ENCODE results near the gene IRF6.

The IRF6 gene

GRCh38 chr1:209755926-209756614 is 49.9 kb downstream of the IRF6 start, which contains the start of gene TRAF3IP3:
Gene TRAF3IP3 (plus strand): TSS chr1:209756053. CDS start chr1:209760040, 3,987 bp downstream.
- DNase-seq = peak; percentile 57 to 60

GRCh38 chr1:209755256-209755655 is 50.7 kb downstream of the IRF6 start:
- DNase-seq = no peak

- DNase-seq = no peak
Observed at GRCh38 chr1:209752890-209753289, 53.1 kb downstream of the IRF6 start.

- DNase-seq = no peak
Observed at GRCh38 chr1:209751627-209752231, 54.2 kb downstream of the IRF6 start.

- DNase-seq = no peak
Observed at GRCh38 chr1:209749670-209750323, 56.1 kb downstream of the IRF6 start.

- DNase-seq = no peak
Observed at GRCh38 chr1:209749205-209749604, 56.7 kb downstream of the IRF6 start.

- no peak for DNase-seq
Observed at GRCh38 chr1:209748620-209749019, 57.3 kb downstream of the IRF6 start.

- DNase-seq = peak; percentile 72 to 74
Observed at GRCh38 chr1:209747580-209748262, 58.2 kb downstream of the IRF6 start.

GRCh38 chr1:209746451-209747165 is 59.3 kb downstream of the IRF6 start:
- DNase-seq = no peak

GRCh38 chr1:209743145-209743482 is 62.8 kb downstream of the IRF6 start:
- DNase-seq = no peak

- no peak for DNase-seq
Observed at GRCh38 chr1:209742409-209743144, 63.4 kb downstream of the IRF6 start.

GRCh38 chr1:209741889-209742288 is 64.1 kb downstream of the IRF6 start:
- no peak for DNase-seq

GRCh38 chr1:209741193-209741592 is 64.7 kb downstream of the IRF6 start:
- no peak for DNase-seq

GRCh38 chr1:209738270-209738669 is 67.7 kb downstream of the IRF6 start:
- DNase-seq = no peak

- DNase-seq = no peak
Observed at GRCh38 chr1:209737118-209737505, 68.8 kb downstream of the IRF6 start.

GRCh38 chr1:209736490-209737117 is 69.3 kb downstream of the IRF6 start:
- DNase-seq = no peak

Measured in activated CD4-positive, alpha-beta T cell treated with anti-CD3 and anti-CD28 coated beads, Interleukin-2, amount 50 U/mL, for 4 hours (primary cell).